ENCODE data around the gene CDKN3. TPM values are rescaled to one million over a fixed set of nuclear protein-coding genes. Genes with fewer than 3 reads are reported as not detected.
"Not testable (repeated sequence)": the region's sequence is repeated elsewhere in the genome, so short reads cannot be mapped to it uniquely, and the experiment has no call there.

CDKN3 gene
- total RNA-seq, 2 experiments from 2014 or later, result 150 to 157 TPM

DNA sequence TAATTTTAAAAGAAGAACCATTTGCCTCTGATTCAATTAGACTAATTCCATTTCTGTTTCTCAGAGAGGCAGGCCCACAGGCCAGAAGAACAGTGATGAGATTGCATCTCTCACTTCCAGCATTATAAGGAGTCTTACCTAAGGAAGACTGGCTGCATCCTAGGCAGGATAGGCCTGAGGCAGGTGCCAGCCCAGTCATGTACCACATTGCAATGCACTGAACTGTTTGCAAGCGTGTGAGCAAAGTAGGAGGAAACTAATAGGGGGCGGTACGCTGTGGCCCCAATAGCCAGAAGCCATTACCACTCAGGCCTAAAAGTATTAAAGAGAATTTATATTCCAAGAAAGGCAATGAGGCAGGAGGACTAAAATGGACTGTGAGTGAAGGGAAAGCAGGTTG is 56.4 kb downstream of the CDKN3 start:
- CTCF ChIA-PET (ENCODE audit: unreplicated experiment), result no interaction called here
- Histone ChIP-seq H3K4me3 (ENCODE audit: low read depth, low read length, poor library complexity, severe bottlenecking) (no peak overlapping the region), H4K20me1 (ENCODE audit: insufficient read depth, low read length) (no peaks in the 10 kb centered on the region), H3K4me1 (ENCODE audit: insufficient read depth, low read length, poor library complexity, severe bottlenecking) (no peaks in the 10 kb centered on the region), H3K4me2 (ENCODE audit: low read length) (no peak overlapping the region), H3K9me3 (ENCODE audit: low read length) (no peaks in the 10 kb centered on the region), H3K36me3 (ENCODE audit: insufficient read depth, low read length) (no peaks in the 10 kb centered on the region), H2AFZ (ENCODE audit: low read length) (no peak overlapping the region), H3K27ac (ENCODE audit: low read depth, low read length, poor library complexity, severe bottlenecking) (no peak overlapping the region), H3K9me2 (ENCODE audit: insufficient read depth, low read length) (no peaks in the 10 kb centered on the region; the same call in 1 of the 2 replicates), H3K79me2 (ENCODE audit: insufficient read depth, low read depth, low read length) (no peaks in the 10 kb centered on the region)
- no peak for TF ChIP-seq EZH2phosphoT487 (IDR thresholded peaks at IDR 0.05; ENCODE audit: borderline replicate concordance, low read depth, low read length)
- no peak for DNase-seq (ENCODE audit: low spot score)
- intact Hi-C loops (cut with micrococcal nuclease; ENCODE audit: unreplicated experiment), result no loop called here
- BruUV-seq (replicated peaks), result no TSS peak
- POLR2A ChIA-PET, result no interaction called here

DNA sequence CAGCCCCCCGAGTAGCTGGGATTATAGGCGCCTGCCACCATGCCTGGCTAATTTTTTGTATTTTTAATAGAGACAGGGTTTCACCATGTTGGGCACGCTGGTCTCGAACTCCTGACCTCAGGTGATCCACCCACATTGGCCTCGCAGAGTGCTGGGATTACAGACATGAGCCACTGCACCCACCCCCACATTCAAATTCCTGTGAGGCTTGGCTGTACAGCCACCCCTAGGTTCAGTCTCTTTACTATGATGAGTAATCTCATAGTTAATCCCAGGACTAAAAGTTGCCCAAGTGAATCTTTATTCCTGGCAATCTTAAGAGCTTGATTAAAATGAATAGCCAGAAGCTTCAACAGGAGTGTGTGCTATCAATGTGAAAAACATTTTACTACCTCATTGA is 57.2 kb downstream of the CDKN3 start:
- H2AFZ ChIP-seq (ENCODE audit: low read length); POLR2A ChIA-PET; H3K9me2 ChIP-seq (ENCODE audit: insufficient read depth, low read length); H4K20me1 ChIP-seq (ENCODE audit: insufficient read depth, low read length); H3K79me2 ChIP-seq (ENCODE audit: insufficient read depth, low read depth, low read length); H3K4me1 ChIP-seq (ENCODE audit: insufficient read depth, low read length, poor library complexity, severe bottlenecking); H3K36me3 ChIP-seq (ENCODE audit: insufficient read depth, low read length); BruUV-seq (replicated peaks); H3K9me3 ChIP-seq (ENCODE audit: low read length); H3K4me2 ChIP-seq (ENCODE audit: low read length); H3K4me3 ChIP-seq (ENCODE audit: low read depth, low read length, poor library complexity, severe bottlenecking); DNase-seq (ENCODE audit: low spot score); H3K27ac ChIP-seq (ENCODE audit: low read depth, low read length, poor library complexity, severe bottlenecking); CTCF ChIA-PET (ENCODE audit: unreplicated experiment); intact Hi-C loops (cut with micrococcal nuclease; ENCODE audit: unreplicated experiment): not testable (repeated sequence)

DNA sequence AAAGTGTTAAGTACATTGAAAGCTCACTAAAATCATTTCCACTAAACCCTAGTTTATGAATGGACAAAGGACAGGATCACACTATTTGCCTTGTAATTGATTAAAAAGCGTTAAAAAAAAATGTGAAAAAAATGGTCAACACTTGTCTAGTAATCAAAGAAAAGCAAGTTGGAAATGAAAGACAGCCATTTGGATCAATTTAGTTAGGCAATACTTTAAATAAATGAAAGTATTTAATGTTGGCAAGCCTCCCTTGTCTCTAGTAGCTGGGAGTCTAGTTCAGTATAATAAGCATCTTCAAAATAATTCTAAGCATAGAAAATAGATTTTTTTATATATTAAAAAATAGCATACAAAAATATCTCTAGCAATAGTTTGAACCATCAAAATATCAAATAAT is 58.6 kb downstream of the CDKN3 start:
- H3K4me3 ChIP-seq (ENCODE audit: low read depth, low read length, poor library complexity, severe bottlenecking), result no peak overlapping the region
- no peaks in the 10 kb centered on the region for H3K79me2 ChIP-seq (ENCODE audit: insufficient read depth, low read depth, low read length)
- H2AFZ ChIP-seq (ENCODE audit: low read length), result no peak overlapping the region
- no peaks in the 10 kb centered on the region for H4K20me1 ChIP-seq (ENCODE audit: insufficient read depth, low read length)
- no peak for DNase-seq (ENCODE audit: low spot score)
- ChIA-PET CTCF (ENCODE audit: unreplicated experiment) (no interaction called here), POLR2A (interaction anchor here (0.6 to 0.7 kb wide), 3 partner anchors 10 to 336 kb away, joined by 3 read pairs; no protein-coding TSS in a partner anchor)
- H3K27ac ChIP-seq (ENCODE audit: low read depth, low read length, poor library complexity, severe bottlenecking), result no peak overlapping the region
- H3K9me2 ChIP-seq (ENCODE audit: insufficient read depth, low read length), result no peaks in the 10 kb centered on the region
- no peak for TF ChIP-seq EZH2phosphoT487 (IDR thresholded peaks at IDR 0.05; ENCODE audit: borderline replicate concordance, low read depth, low read length)
- TF ChIP-seq, protein P1, sequence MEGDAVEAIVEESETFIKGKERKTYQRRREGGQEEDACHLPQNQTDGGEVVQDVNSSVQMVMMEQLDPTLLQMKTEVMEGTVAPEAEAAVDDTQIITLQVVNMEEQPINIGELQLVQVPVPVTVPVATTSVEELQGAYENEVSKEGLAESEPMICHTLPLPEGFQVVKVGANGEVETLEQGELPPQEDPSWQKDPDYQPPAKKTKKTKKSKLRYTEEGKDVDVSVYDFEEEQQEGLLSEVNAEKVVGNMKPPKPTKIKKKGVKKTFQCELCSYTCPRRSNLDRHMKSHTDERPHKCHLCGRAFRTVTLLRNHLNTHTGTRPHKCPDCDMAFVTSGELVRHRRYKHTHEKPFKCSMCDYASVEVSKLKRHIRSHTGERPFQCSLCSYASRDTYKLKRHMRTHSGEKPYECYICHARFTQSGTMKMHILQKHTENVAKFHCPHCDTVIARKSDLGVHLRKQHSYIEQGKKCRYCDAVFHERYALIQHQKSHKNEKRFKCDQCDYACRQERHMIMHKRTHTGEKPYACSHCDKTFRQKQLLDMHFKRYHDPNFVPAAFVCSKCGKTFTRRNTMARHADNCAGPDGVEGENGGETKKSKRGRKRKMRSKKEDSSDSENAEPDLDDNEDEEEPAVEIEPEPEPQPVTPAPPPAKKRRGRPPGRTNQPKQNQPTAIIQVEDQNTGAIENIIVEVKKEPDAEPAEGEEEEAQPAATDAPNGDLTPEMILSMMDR (conservative IDR thresholded peaks at IDR 0.05; ENCODE audit: low read length), result no peak
- H3K9me3 ChIP-seq (ENCODE audit: low read length), result peaks cover 8% of the 10 kb centered on the region; the same call in 1 of the 2 replicates
- no peaks in the 10 kb centered on the region for H3K4me1 ChIP-seq (ENCODE audit: insufficient read depth, low read length, poor library complexity, severe bottlenecking)
- intact Hi-C loops (cut with micrococcal nuclease; ENCODE audit: unreplicated experiment), result no loop called here
- H3K36me3 ChIP-seq (ENCODE audit: insufficient read depth, low read length), result no peaks in the 10 kb centered on the region
- no peak overlapping the region for H3K4me2 ChIP-seq (ENCODE audit: low read length)
- no TSS peak for BruUV-seq (replicated peaks)

DNA sequence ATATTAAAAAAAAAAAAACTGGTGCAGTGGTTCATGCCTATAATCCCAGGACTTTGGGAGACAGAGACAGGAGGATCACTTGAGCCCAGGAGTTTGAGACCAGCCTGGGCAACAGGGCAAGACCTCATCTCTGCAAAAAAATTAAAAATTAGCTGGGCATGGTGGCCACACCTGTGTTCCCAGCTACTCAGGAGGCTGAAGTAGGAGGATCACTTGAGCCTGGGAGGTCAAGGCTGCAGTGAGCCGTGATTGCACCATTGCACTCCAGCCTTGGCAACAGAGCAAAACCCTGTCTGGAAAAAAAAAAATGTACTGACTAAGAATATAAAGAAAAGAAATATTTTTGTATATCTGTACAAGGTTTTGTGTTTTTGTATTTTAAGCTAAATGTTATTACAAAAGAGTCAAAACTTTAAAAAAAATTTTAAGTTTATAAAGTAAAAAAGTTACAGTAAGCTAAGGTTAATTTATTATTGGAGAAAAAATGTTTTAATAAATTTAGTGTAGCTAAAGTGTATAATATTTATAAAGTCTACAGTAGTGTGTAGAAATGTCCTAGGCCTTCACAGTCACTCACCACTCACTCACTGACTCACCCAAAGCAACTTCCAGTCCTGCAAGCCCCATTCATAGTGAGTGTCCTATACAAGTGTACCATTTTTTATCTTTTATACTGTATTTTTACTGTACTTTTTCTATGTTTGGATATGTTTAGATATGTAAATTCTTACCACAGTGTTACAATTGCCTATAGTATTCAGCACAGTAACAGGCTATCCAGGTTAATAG is 60.2 kb downstream of the CDKN3 start:
- BruUV-seq (replicated peaks); H3K4me3 ChIP-seq (ENCODE audit: low read depth, low read length, poor library complexity, severe bottlenecking); H3K27ac ChIP-seq (ENCODE audit: low read depth, low read length, poor library complexity, severe bottlenecking); DNase-seq (ENCODE audit: low spot score); H3K36me3 ChIP-seq (ENCODE audit: insufficient read depth, low read length); intact Hi-C loops (cut with micrococcal nuclease; ENCODE audit: unreplicated experiment); H2AFZ ChIP-seq (ENCODE audit: low read length); CTCF ChIA-PET (ENCODE audit: unreplicated experiment); H3K9me2 ChIP-seq (ENCODE audit: insufficient read depth, low read length); H3K9me3 ChIP-seq (ENCODE audit: low read length); H3K4me2 ChIP-seq (ENCODE audit: low read length); H3K4me1 ChIP-seq (ENCODE audit: insufficient read depth, low read length, poor library complexity, severe bottlenecking); H3K79me2 ChIP-seq (ENCODE audit: insufficient read depth, low read depth, low read length); H4K20me1 ChIP-seq (ENCODE audit: insufficient read depth, low read length): not testable (repeated sequence)
- POLR2A ChIA-PET, result interaction anchor here (0.5 to 1.4 kb wide), 7 partner anchors 10 to 540 kb away, joined by 3 to 5 read pairs (median 5); no protein-coding TSS in a partner anchor

Measured in OCI-LY7 (cell line).